Parathyroid adenoma (tissue), 2 donors: ENCODE measurements around the gene C9orf43.
A peak's percentile ranks its signal among the peaks of the same experiment; 100 is the strongest.

Experiments used
- H2AFZ ChIP-seq: fragments of 300-600 bp; sonication (generic); one replicate; pipeline ENCODE4 v1.7.0; 2017; ENCODE audit warnings: antibody characterized with exemption, mild to moderate bottlenecking
- H3K27ac ChIP-seq: fragments of 300-600 bp; sonication (generic); one replicate; pipeline ENCODE4 v1.7.0; 2017
- H3K27me3 ChIP-seq: fragments of 300-600 bp; sonication (generic); one replicate; pipeline ENCODE4 v1.7.0; 2017; ENCODE audit warnings: low read length; ENCODE audit not compliant: control insufficient read depth, insufficient read depth
- H3K36me3 ChIP-seq: fragments of 300-600 bp; sonication (generic); one replicate; pipeline ENCODE4 v1.7.0; 2017; ENCODE audit warnings: low read length; ENCODE audit not compliant: control insufficient read depth, insufficient read depth
- H3K4me1 ChIP-seq: fragments of 300-600 bp; sonication (generic); one replicate; pipeline ENCODE4 v1.7.0; 2017; ENCODE audit warnings: control low read depth
- H3K4me2 ChIP-seq: fragments of 300-600 bp; sonication (generic); one replicate; pipeline ENCODE4 v1.7.0; 2017; ENCODE audit warnings: low read length
- H3K4me3 ChIP-seq: fragments of 300-600 bp; sonication (generic); one replicate; pipeline ENCODE4 v1.7.0; 2017; ENCODE audit warnings: low read depth, low read length
- H3K79me2 ChIP-seq: fragments of 300-600 bp; sonication (generic); one replicate; pipeline ENCODE4 v1.7.0; 2017; ENCODE audit warnings: control low read depth
- H3K9ac ChIP-seq: fragments of 300-600 bp; sonication (generic); one replicate; pipeline ENCODE4 v1.7.0; 2017; ENCODE audit warnings: mild to moderate bottlenecking
- H3K9me3 ChIP-seq: fragments of 300-600 bp; sonication (generic); one replicate; pipeline ENCODE4 v1.7.0; 2017; ENCODE audit warnings: low read length; ENCODE audit not compliant: control insufficient read depth
- TF ChIP-seq, protein P1 (sequence below): fragments of 300-600 bp; sonication (generic); IDR thresholded peaks from one replicate; pipeline ENCODE4 v1.7.0; 2017; ENCODE audit warnings: antibody characterized with exemption, mild to moderate bottlenecking
- donor health status: primary hyperparathyroidism.

The C9orf43 gene

DNA sequence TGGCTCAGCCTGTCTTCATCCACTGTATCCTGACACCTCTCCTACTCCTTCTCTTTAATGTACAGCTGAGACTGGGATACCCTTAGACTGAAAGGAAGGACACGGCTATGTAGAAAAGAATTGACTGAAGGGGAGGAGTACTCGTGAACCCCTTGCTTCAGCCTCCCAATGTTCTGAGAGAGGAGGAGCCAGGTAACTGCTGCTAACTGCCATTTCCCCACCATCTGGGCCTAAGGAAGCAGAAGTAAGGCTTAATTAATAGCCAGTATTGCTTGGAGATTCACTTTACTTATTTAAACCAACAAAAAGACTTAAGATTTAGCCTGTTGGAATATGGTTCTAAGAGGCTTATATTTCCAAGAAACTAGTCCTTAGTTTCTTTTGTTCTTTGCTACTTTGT is 34.2 kb downstream of the C9orf43 start:
- no peak overlapping the region for H3K4me2 ChIP-seq
- H3K27ac ChIP-seq = no peak overlapping the region
- H2AFZ ChIP-seq = no peak overlapping the region
- H3K27me3 ChIP-seq = no peaks in the 10 kb centered on the region
- TF ChIP-seq, protein P1, sequence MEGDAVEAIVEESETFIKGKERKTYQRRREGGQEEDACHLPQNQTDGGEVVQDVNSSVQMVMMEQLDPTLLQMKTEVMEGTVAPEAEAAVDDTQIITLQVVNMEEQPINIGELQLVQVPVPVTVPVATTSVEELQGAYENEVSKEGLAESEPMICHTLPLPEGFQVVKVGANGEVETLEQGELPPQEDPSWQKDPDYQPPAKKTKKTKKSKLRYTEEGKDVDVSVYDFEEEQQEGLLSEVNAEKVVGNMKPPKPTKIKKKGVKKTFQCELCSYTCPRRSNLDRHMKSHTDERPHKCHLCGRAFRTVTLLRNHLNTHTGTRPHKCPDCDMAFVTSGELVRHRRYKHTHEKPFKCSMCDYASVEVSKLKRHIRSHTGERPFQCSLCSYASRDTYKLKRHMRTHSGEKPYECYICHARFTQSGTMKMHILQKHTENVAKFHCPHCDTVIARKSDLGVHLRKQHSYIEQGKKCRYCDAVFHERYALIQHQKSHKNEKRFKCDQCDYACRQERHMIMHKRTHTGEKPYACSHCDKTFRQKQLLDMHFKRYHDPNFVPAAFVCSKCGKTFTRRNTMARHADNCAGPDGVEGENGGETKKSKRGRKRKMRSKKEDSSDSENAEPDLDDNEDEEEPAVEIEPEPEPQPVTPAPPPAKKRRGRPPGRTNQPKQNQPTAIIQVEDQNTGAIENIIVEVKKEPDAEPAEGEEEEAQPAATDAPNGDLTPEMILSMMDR = no peak
- no peaks in the 10 kb centered on the region for H3K4me1 ChIP-seq
- H3K36me3 ChIP-seq = no peaks in the 10 kb centered on the region
- H3K9me3 ChIP-seq = no peaks in the 10 kb centered on the region
- H3K4me3 ChIP-seq = no peak overlapping the region
- H3K9ac ChIP-seq = no peak overlapping the region
- no peaks in the 10 kb centered on the region for H3K79me2 ChIP-seq

DNA sequence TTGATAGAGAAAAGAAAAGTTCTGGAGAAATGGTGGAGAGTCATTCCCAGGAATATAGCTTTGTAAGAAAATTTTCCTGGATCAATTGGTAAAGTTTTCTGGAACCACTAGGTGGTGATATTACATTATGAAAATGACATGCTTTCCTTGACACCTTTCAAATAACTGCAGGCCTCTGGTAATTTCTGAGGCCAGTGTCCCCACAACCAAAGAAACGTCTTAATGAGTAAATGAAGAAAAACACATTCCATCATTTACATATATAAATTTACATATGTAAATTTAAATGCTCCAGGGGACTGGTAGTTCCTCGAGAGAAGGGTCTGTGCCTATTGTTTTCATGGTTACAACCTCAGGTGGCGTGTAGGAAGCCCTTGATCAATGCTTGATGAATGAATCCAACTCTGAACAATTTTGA is 35.8 kb downstream of the C9orf43 start:
- Histone ChIP-seq H2AFZ (no peak overlapping the region), H3K36me3 (no peaks in the 10 kb centered on the region), H3K79me2 (no peaks in the 10 kb centered on the region), H3K27me3 (no peaks in the 10 kb centered on the region), H3K9ac (no peak overlapping the region), H3K4me3 (no peak overlapping the region), H3K9me3 (no peaks in the 10 kb centered on the region), H3K4me2 (no peak overlapping the region), H3K4me1 (no peaks in the 10 kb centered on the region), H3K27ac (no peak overlapping the region)
- TF ChIP-seq, protein P1 = peak; percentile 43

DNA sequence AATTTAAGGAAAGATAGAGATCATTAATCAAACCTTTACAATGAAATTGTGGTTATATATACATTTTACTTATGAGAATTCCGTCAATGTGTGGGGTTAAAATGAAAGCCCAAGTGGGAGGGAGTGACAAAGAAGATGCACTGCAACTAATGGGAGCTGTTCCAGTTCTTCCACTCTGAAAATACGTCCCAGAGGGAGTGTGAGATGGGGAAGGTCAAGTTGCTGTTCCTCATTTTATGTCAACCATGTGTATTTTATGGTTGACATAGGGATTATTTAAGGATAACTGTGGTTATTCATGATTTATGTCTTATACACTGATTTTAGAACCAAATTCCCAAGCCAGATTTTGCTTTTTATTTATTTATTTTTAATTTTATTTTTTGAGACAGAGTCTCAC is 38.8 kb downstream of the C9orf43 start:
- no peaks in the 10 kb centered on the region for H3K4me1 ChIP-seq
- no peak overlapping the region for H3K9ac ChIP-seq
- H3K36me3 ChIP-seq = no peaks in the 10 kb centered on the region
- H3K9me3 ChIP-seq = no peaks in the 10 kb centered on the region
- TF ChIP-seq, protein P1 = no peak
- no peak overlapping the region for H3K4me3 ChIP-seq
- H2AFZ ChIP-seq = no peak overlapping the region
- no peak overlapping the region for H3K4me2 ChIP-seq
- H3K27me3 ChIP-seq = no peaks in the 10 kb centered on the region
- no peak overlapping the region for H3K27ac ChIP-seq
- no peaks in the 10 kb centered on the region for H3K79me2 ChIP-seq

DNA sequence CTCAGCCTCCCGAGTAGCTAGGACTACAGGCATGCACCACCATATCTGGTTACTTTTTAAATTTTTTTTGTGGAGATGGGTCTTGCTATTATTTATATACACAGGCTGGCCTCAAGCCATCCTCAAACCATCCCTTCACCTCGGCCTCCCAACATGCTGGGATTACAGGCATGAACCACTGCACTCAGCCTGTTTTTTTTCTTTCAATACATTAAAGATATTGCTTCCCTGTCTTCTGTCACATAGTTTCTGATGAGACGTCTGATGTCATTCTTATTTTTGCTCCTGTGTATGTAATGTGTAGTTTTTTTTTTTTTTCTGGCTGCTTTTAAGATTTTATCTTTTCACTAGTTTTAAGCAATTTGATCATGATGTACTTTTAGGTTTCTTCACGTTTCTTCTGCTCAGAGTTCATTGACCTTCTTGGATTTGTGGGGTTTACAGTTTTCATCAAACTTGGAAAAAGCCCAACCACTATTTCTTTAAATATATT is 41.6 kb downstream of the C9orf43 start:
- TF ChIP-seq, protein P1 = no peak
- no peak overlapping the region for H3K27ac ChIP-seq

More for the DNA sequence above, 41.6 kb downstream of the C9orf43 start:
- Histone ChIP-seq H3K4me1 (no peaks in the 10 kb centered on the region), H3K79me2 (no peaks in the 10 kb centered on the region), H3K9ac (no peak overlapping the region), H3K36me3 (no peaks in the 10 kb centered on the region), H3K4me3 (no peak overlapping the region), H3K4me2 (no peak overlapping the region), H3K27me3 (no peaks in the 10 kb centered on the region), H3K9me3 (no peaks in the 10 kb centered on the region), H2AFZ (no peak overlapping the region)
